Colonic mucosa (tissue), 4 donors: ENCODE data around the gene ZEB2. TPM values are rescaled to one million over a fixed set of nuclear protein-coding genes. Genes with fewer than 3 reads are reported as not detected.

Source experiments
- DNase-seq: peaks from one replicate; pipeline ENCODE4 v3.0.0-alpha.2; 2020
- H3K27ac ChIP-seq: fragments of 200-600 bp; one replicate; pipeline ENCODE4 v1.8.0; 2021
- H3K27me3 ChIP-seq: fragments of 200-600 bp; one replicate; pipeline ENCODE4 v1.8.0; 2021
- H3K36me3 ChIP-seq: fragments of 200-600 bp; one replicate; pipeline ENCODE4 v1.8.0; 2021
- H3K4me1 ChIP-seq: fragments of 200-600 bp; one replicate; pipeline ENCODE4 v1.8.0; 2021; ENCODE audit warnings: mild to moderate bottlenecking
- H3K4me3 ChIP-seq: fragments of 200-600 bp; one replicate; pipeline ENCODE4 v1.8.0; 2021
- H3K9ac ChIP-seq, 2 donors: one replicate each; pipeline ENCODE4 v1.7.0; 2013; ENCODE audit warnings: control low read depth in 2 of 2, low read depth in 2 of 2, low read length in 2 of 2
- H3K9me3 ChIP-seq: fragments of 200-600 bp; one replicate; pipeline ENCODE4 v1.8.0; 2021
- CTCF ChIP-seq: fragments of 200-600 bp; IDR thresholded peaks from one replicate; pipeline ENCODE4 v1.8.0; 2022; ENCODE audit warnings: antibody characterized with exemption, mild to moderate bottlenecking
- intact Hi-C: fragments of 100-400 bp; cut with DNase I; formaldehyde crosslinking; loops from one replicate; pipeline ENCODE4 v1.14.1; 2022
- total RNA-seq, 2 donors: library from RNA; stranded (reverse); fragmentation: NEBNext Ultra II Directional in 1 of 2; extraction: Animal tissue kit (Norgen Biotek cat#: 25700) in 1 of 2; gene quantifications; one replicate each; pipeline ENCODE4 v1.2.1, GENCODE V29; 2021
- donor health status: healthy.
- donor health status: DM: no; HTN: no; CAD: no.
- donor health status: DM: no; HTN: no; CAD: no.

Gene ZEB2
- total RNA-seq, 2 donors from 2014 or later: 17.4 to 29.6 TPM

GRCh38 chr2:144481109-144481508 is 38.8 kb downstream of the ZEB2 start:
- intact Hi-C loops: no loop called here
- TF ChIP-seq CTCF: no peak
- Histone ChIP-seq H3K4me3 (no peak overlapping the region), H3K9me3 (no peaks in the 10 kb centered on the region), H3K27ac (no peak overlapping the region), H3K4me1 (no peaks in the 10 kb centered on the region), H3K9ac (no peak overlapping the region), H3K36me3 (no peaks in the 10 kb centered on the region), H3K27me3 (no peaks in the 10 kb centered on the region)
- no peak for DNase-seq

GRCh38 chr2:144480285-144480684 is 39.6 kb downstream of the ZEB2 start:
- Histone ChIP-seq H3K4me3 (no peak overlapping the region), H3K36me3 (no peaks in the 10 kb centered on the region), H3K9me3 (no peaks in the 10 kb centered on the region), H3K27ac (no peak overlapping the region), H3K27me3 (no peaks in the 10 kb centered on the region), H3K4me1 (no peaks in the 10 kb centered on the region), H3K9ac (no peak overlapping the region)
- TF ChIP-seq CTCF: no peak
- no peak for DNase-seq
- intact Hi-C loops: no loop called here

DNA sequence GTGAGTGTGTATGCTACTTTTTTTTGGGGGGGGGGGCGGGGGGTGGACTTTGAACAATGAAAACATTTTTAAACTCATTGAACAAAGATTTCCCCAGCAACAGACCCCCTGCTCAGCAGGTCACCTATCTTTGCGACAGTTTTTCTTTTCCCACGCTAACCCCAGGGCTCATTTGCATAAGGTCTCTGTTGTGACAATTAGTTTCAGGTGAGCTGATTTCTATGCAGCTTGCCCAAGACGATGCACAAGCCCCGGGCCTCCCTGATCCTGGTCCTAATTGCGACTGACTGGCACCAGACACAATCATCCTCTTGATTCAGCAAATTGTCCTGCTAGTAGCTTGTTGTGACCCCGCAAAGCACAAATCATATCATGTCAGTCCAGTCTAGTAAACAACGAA is 40.3 kb downstream of the ZEB2 start:
- no peak overlapping the region for H3K9ac ChIP-seq
- intact Hi-C loops: no loop called here
- H3K27me3 ChIP-seq: no peaks in the 10 kb centered on the region
- no peaks in the 10 kb centered on the region for H3K36me3 ChIP-seq
- H3K4me3 ChIP-seq: no peak overlapping the region
- H3K9me3 ChIP-seq: no peaks in the 10 kb centered on the region
- DNase-seq: no peak
- TF ChIP-seq CTCF: no peak
- H3K4me1 ChIP-seq: no peaks in the 10 kb centered on the region
- no peak overlapping the region for H3K27ac ChIP-seq

DNA sequence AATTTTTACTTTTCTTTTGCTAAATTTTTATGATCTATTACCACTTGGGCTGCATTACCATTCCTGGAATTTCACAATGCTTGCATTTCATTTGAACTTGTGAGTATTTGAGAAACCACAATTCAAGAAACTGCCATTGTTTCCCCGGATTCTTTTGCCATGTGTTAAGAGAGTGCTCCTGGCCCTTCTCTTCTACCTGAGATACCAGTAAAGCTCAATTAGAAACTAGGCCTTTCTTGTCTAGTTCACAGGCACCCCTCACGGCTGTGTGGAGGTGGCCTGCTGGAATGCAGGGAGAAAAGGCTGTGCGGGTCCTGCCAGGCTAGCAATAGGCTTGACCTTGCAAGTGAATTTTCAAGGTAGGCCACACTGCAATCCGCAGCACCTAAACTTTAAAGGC is 40.8 kb downstream of the ZEB2 start:
- Histone ChIP-seq H3K27ac (no peak overlapping the region), H3K9ac (no peak overlapping the region), H3K27me3 (no peaks in the 10 kb centered on the region), H3K4me1 (no peaks in the 10 kb centered on the region), H3K9me3 (no peaks in the 10 kb centered on the region), H3K36me3 (no peaks in the 10 kb centered on the region), H3K4me3 (no peak overlapping the region)
- DNase-seq: no peak
- intact Hi-C loops: no loop called here
- no peak for TF ChIP-seq CTCF

GRCh38 chr2:144477957-144478311 is 42.0 kb downstream of the ZEB2 start:
- H3K27ac ChIP-seq: no peak overlapping the region
- DNase-seq: no peak
- no peaks in the 10 kb centered on the region for H3K9me3 ChIP-seq
- TF ChIP-seq CTCF: no peak
- H3K4me3 ChIP-seq: no peak overlapping the region
- no peaks in the 10 kb centered on the region for H3K4me1 ChIP-seq
- H3K36me3 ChIP-seq: no peaks in the 10 kb centered on the region
- no peak overlapping the region for H3K9ac ChIP-seq
- intact Hi-C loops: no loop called here
- H3K27me3 ChIP-seq: no peaks in the 10 kb centered on the region
